ENCODE measurements around the gene SREBF2. TPM values are rescaled to one million over a fixed set of nuclear protein-coding genes. Genes with fewer than 3 reads are reported as not detected.

Gene SREBF2
- total and polyA plus RNA-seq, 10 of the 15 experiments (the other 5 are each of a cell fraction or from before 2014, with no cell fraction given), result 2.4 to 177 (median 78.8) TPM

DNA sequence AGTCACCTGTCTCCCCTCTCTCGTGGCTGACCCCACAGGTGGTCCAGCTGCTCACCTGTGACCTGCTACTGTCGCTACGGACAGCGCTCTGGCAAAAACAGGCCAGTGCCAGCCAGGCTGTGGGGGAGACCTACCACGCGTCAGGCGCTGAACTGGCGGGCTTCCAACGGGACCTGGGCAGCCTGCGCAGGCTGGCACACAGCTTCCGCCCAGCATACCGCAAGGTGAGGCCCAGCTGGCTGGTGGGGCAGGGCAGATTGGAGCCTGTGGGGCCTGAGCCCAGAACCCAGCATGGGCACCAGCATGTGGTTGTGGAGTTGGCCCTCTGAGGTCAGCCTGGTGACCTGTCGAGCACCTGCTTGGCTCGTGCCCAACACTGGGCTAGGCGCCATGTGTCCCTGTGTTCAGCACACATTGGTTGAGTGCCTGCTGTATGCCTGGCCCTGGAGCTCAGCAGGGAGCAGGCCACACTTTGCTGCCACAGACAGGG lies 70.1 kb downstream of the SREBF2 start:
- FAIRE-seq (no peak), ATAC-seq (no peak), DNase-seq (ENCODE audit: low read depth, low spot score) (no peak)
- no peaks in the 10 kb centered on the region for H3K9me3 ChIP-seq (replicated peaks; ENCODE audit: control insufficient read depth, insufficient read depth, low read length)
- no peak overlapping the region for H3K4me2 ChIP-seq (ENCODE audit: control insufficient read depth, insufficient read depth)
- SMC1A ChIA-PET (ENCODE audit: uncharacterized antibody, unreplicated experiment), result interaction anchor here (0.9 to 1.3 kb wide), 2 partner anchors 33 to 38 kb away, joined by 3 to 4 read pairs; no protein-coding TSS in a partner anchor
- no peaks in the 10 kb centered on the region for H3K79me2 ChIP-seq (ENCODE audit: control insufficient read depth, insufficient read depth, low read length)
- no peaks in the 10 kb centered on the region for H4K20me1 ChIP-seq (ENCODE audit: control insufficient read depth, insufficient read depth)
- intact Hi-C loops (cut with micrococcal nuclease; ENCODE audit: unreplicated experiment), result no loop called here
- no peak overlapping the region for H2AFZ ChIP-seq (ENCODE audit: control insufficient read depth, low read depth, low read length)
- POLR2A ChIA-PET, result interaction anchor here (0.6 to 1.0 kb wide), 2 partner anchors 20 to 198 kb away, joined by 3 to 4 read pairs; no protein-coding TSS in a partner anchor
- no TSS peak for BruUV-seq (replicated peaks)
- peaks cover 4% of the 10 kb centered on the region for H3K4me1 ChIP-seq (ENCODE audit: control insufficient read depth, insufficient read depth, low read length)
- CTCF ChIA-PET, result interaction anchor here (0.7 to 1.8 kb wide), 3 partner anchors 38 to 206 kb away, joined by 3 to 8 read pairs (median 4); no protein-coding TSS in a partner anchor
- H3K9ac ChIP-seq (ENCODE audit: control insufficient read depth, insufficient read depth, low read length), result no peak overlapping the region
- peaks cover 38 to 52% of the 10 kb centered on the region in 2 experiments; a peak in 3 of 4 replicates for H3K36me3 ChIP-seq (ENCODE audit: control insufficient read depth in 2 of 2, insufficient read depth in 2 of 2, low read length in 1 of 2)
- WGBS (ENCODE audit: insufficient coverage, insufficient replicate concordance, low lambda C conversion rate, missing lambda C conversion rate), result 98% methylated on average over 13 of the region's 15 CpGs
- RAD21 ChIA-PET (ENCODE audit: unreplicated experiment), result interaction anchor here (0.5 to 1.4 kb wide), 2 partner anchors 56 to 206 kb away, joined by 3 to 4 read pairs; no protein-coding TSS in a partner anchor
- no peak overlapping the region for H3K4me3 ChIP-seq
- H3K27ac ChIP-seq (ENCODE audit: control insufficient read depth, insufficient read depth), result no peak overlapping the region
- in situ Hi-C loops (cut with MboI), result no loop called here
- H3K27me3 ChIP-seq (replicated peaks in 1 of 2; ENCODE audit: control insufficient read depth in 2 of 2, insufficient read depth in 2 of 2, low read length in 1 of 2), result no peaks in the 10 kb centered on the region
- TF ChIP-seq NRF1 (conservative IDR thresholded peaks at IDR 0.05; ENCODE audit: low read depth, low read length) (no peak), TCF3 (IDR thresholded peaks at IDR 0.05; ENCODE audit: borderline replicate concordance, insufficient read depth, low read depth, low read length) (no peak), IKZF2 (IDR thresholded peaks at IDR 0.05) (no peak), SMARCA5 (IDR thresholded peaks at IDR 0.05) (no peak), KDM1A (IDR thresholded peaks at IDR 0.05; ENCODE audit: borderline replicate concordance) (no peak), SMAD5 (IDR thresholded peaks at IDR 0.05; ENCODE audit: low read depth) (no peak), TCF12 (IDR thresholded peaks at IDR 0.05; ENCODE audit: low read depth, low read length) (no peak), NFIC (IDR thresholded peaks at IDR 0.05; ENCODE audit: low read depth, low read length) (no peak), HCFC1 (IDR thresholded peaks at IDR 0.05; ENCODE audit: low read length) (no peak)
- TF ChIP-seq, protein P1, sequence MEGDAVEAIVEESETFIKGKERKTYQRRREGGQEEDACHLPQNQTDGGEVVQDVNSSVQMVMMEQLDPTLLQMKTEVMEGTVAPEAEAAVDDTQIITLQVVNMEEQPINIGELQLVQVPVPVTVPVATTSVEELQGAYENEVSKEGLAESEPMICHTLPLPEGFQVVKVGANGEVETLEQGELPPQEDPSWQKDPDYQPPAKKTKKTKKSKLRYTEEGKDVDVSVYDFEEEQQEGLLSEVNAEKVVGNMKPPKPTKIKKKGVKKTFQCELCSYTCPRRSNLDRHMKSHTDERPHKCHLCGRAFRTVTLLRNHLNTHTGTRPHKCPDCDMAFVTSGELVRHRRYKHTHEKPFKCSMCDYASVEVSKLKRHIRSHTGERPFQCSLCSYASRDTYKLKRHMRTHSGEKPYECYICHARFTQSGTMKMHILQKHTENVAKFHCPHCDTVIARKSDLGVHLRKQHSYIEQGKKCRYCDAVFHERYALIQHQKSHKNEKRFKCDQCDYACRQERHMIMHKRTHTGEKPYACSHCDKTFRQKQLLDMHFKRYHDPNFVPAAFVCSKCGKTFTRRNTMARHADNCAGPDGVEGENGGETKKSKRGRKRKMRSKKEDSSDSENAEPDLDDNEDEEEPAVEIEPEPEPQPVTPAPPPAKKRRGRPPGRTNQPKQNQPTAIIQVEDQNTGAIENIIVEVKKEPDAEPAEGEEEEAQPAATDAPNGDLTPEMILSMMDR (IDR thresholded peaks at IDR 0.05 in 2 of 3, conservative IDR thresholded peaks at IDR 0.05 in 1 of 3; ENCODE audit: control insufficient read depth in 2 of 3, extremely low read depth in 1 of 3, insufficient read depth in 1 of 3, low read depth in 3 of 3, low read length in 3 of 3), result no peak
- TF ChIP-seq, protein P2, sequence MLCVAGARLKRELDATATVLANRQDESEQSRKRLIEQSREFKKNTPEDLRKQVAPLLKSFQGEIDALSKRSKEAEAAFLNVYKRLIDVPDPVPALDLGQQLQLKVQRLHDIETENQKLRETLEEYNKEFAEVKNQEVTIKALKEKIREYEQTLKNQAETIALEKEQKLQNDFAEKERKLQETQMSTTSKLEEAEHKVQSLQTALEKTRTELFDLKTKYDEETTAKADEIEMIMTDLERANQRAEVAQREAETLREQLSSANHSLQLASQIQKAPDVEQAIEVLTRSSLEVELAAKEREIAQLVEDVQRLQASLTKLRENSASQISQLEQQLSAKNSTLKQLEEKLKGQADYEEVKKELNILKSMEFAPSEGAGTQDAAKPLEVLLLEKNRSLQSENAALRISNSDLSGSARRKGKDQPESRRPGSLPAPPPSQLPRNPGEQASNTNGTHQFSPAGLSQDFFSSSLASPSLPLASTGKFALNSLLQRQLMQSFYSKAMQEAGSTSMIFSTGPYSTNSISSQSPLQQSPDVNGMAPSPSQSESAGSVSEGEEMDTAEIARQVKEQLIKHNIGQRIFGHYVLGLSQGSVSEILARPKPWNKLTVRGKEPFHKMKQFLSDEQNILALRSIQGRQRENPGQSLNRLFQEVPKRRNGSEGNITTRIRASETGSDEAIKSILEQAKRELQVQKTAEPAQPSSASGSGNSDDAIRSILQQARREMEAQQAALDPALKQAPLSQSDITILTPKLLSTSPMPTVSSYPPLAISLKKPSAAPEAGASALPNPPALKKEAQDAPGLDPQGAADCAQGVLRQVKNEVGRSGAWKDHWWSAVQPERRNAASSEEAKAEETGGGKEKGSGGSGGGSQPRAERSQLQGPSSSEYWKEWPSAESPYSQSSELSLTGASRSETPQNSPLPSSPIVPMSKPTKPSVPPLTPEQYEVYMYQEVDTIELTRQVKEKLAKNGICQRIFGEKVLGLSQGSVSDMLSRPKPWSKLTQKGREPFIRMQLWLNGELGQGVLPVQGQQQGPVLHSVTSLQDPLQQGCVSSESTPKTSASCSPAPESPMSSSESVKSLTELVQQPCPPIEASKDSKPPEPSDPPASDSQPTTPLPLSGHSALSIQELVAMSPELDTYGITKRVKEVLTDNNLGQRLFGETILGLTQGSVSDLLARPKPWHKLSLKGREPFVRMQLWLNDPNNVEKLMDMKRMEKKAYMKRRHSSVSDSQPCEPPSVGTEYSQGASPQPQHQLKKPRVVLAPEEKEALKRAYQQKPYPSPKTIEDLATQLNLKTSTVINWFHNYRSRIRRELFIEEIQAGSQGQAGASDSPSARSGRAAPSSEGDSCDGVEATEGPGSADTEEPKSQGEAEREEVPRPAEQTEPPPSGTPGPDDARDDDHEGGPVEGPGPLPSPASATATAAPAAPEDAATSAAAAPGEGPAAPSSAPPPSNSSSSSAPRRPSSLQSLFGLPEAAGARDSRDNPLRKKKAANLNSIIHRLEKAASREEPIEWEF (IDR thresholded peaks at IDR 0.05; ENCODE audit: insufficient replicate concordance, low read depth, low read length), result no peak
- TF ChIP-seq, protein P3, sequence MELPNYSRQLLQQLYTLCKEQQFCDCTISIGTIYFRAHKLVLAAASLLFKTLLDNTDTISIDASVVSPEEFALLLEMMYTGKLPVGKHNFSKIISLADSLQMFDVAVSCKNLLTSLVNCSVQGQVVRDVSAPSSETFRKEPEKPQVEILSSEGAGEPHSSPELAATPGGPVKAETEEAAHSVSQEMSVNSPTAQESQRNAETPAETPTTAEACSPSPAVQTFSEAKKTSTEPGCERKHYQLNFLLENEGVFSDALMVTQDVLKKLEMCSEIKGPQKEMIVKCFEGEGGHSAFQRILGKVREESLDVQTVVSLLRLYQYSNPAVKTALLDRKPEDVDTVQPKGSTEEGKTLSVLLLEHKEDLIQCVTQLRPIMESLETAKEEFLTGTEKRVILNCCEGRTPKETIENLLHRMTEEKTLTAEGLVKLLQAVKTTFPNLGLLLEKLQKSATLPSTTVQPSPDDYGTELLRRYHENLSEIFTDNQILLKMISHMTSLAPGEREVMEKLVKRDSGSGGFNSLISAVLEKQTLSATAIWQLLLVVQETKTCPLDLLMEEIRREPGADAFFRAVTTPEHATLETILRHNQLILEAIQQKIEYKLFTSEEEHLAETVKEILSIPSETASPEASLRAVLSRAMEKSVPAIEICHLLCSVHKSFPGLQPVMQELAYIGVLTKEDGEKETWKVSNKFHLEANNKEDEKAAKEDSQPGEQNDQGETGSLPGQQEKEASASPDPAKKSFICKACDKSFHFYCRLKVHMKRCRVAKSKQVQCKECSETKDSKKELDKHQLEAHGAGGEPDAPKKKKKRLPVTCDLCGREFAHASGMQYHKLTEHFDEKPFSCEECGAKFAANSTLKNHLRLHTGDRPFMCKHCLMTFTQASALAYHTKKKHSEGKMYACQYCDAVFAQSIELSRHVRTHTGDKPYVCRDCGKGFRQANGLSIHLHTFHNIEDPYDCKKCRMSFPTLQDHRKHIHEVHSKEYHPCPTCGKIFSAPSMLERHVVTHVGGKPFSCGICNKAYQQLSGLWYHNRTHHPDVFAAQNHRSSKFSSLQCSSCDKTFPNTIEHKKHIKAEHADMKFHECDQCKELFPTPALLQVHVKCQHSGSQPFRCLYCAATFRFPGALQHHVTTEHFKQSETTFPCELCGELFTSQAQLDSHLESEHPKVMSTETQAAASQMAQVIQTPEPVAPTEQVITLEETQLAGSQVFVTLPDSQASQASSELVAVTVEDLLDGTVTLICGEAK (IDR thresholded peaks at IDR 0.05; ENCODE audit: borderline replicate concordance), result no peak
